ENCODE measurements around the gene TMEM208. TPM values are rescaled to one million over a fixed set of nuclear protein-coding genes. Genes with fewer than 3 reads are reported as not detected.

The TMEM208 gene
- total and polyA plus RNA-seq, 2 of the 13 experiments (the other 11 are each of a cell fraction or from before 2014, with no cell fraction given): 58.8 to 72.9 TPM

- TF ChIP-seq CSRNP2 (CRISPR knock-in tag; conservative IDR thresholded peaks at IDR 0.05; ENCODE audit: low read depth) (no peak), NBN (conservative IDR thresholded peaks at IDR 0.05) (no peak), GTF3A (CRISPR knock-in tag; conservative IDR thresholded peaks at IDR 0.05) (no peak), ZBTB20 (CRISPR knock-in tag; IDR thresholded peaks at IDR 0.05; ENCODE audit: borderline replicate concordance, low read depth) (peak; percentile 89), HOXD1 (CRISPR knock-in tag; IDR thresholded peaks at IDR 0.05) (peak; percentile 35; the same call in 1 of the 2 replicates), ZNF704 (CRISPR knock-in tag; IDR thresholded peaks at IDR 0.05; ENCODE audit: borderline replicate concordance) (no peak), AGO1 (IDR thresholded peaks at IDR 0.05; ENCODE audit: low read depth, low read length, poor library complexity, severe bottlenecking) (no peak), ZSCAN25 (CRISPR knock-in tag; IDR thresholded peaks at IDR 0.05) (peak; percentile 82; the same call in 1 of the 2 replicates), MAFF (IDR thresholded peaks at IDR 0.05; ENCODE audit: low read depth, low read length) (0 out of 2 replicates have a peak, but pooled peaks have one; percentile 6), BRF2 (CRISPR knock-in tag; IDR thresholded peaks at IDR 0.05) (no peak), KMT2B (CRISPR knock-in tag; IDR thresholded peaks at IDR 0.05) (peak; percentile 88), PITX1 (CRISPR knock-in tag; IDR thresholded peaks at IDR 0.05) (peak; percentile 85; the same call in 1 of the 2 replicates), ZNF256 (CRISPR knock-in tag; conservative IDR thresholded peaks at IDR 0.05) (peak; percentile 90; the same call in 1 of the 2 replicates), FOXJ3 (CRISPR knock-in tag; IDR thresholded peaks at IDR 0.05; ENCODE audit: borderline replicate concordance) (no peak), ZNF547 (CRISPR knock-in tag; IDR thresholded peaks at IDR 0.05) (peak; percentile 74; the same call in 1 of the 2 replicates), ZNF672 (CRISPR knock-in tag; IDR thresholded peaks at IDR 0.05) (no peak), ZMAT5 (CRISPR knock-in tag; IDR thresholded peaks at IDR 0.05; ENCODE audit: borderline replicate concordance, low read depth) (no peak), RFXANK (CRISPR knock-in tag; IDR thresholded peaks at IDR 0.05) (peak; percentile 90; the same call in 1 of the 2 replicates), MTF2 (CRISPR knock-in tag; IDR thresholded peaks at IDR 0.05; ENCODE audit: borderline replicate concordance) (peak; percentile 90), IKZF5 (CRISPR knock-in tag; IDR thresholded peaks at IDR 0.05) (peak; percentile 96; the same call in 1 of the 2 replicates), NR2F2 (IDR thresholded peaks at IDR 0.05; ENCODE audit: borderline replicate concordance, low read depth) (no peak), THYN1 (CRISPR knock-in tag; IDR thresholded peaks at IDR 0.05; ENCODE audit: borderline replicate concordance, low read depth) (no peak), CEBPB (IDR thresholded peaks at IDR 0.05; ENCODE audit: borderline replicate concordance, low read depth, low read length) (no peak)
Measured at GRCh38 chr16:67184995-67185650, 41.8 kb upstream of the TMEM208 start (continued).

All from HepG2 (cell line).